ENCODE data around the gene HS2ST1.

HS2ST1 gene

DNA sequence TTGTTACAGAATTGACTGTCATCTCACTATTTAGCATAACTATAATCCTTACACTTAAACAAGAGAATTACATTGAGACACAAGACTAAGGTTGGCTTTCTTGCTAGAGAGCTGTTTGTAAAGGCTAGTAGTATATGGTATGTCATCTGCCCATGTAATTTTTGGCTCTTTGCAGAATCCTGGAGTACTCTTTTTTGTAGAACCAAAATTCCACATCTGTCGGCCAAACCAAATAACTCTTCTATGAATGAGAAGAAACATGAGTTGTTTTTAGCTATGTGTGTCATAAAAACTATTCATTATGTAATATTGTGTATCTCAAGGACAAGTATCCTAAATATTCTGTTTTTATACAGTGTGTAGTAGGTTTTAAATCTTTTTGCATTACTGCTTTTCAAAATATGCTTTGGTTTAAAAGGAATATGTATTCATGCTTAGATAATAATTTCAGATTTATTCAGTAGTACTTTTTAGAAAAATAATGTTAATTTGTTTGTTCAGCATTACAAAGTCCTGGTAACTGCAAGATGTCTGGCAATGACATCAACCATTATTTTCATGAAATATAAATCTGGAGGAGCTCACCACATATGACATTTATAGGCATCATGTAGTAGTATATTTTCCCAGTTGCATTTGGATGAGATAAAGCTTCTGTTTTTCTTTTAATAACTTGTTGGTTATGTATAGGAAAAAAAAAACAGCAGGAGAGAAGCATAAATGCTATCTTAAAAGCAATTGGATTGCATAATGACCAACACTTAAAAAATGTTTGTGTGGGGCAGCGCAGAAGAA, 159.8 kb downstream of the HS2ST1 start:
- no peak for DNase-seq

DNA sequence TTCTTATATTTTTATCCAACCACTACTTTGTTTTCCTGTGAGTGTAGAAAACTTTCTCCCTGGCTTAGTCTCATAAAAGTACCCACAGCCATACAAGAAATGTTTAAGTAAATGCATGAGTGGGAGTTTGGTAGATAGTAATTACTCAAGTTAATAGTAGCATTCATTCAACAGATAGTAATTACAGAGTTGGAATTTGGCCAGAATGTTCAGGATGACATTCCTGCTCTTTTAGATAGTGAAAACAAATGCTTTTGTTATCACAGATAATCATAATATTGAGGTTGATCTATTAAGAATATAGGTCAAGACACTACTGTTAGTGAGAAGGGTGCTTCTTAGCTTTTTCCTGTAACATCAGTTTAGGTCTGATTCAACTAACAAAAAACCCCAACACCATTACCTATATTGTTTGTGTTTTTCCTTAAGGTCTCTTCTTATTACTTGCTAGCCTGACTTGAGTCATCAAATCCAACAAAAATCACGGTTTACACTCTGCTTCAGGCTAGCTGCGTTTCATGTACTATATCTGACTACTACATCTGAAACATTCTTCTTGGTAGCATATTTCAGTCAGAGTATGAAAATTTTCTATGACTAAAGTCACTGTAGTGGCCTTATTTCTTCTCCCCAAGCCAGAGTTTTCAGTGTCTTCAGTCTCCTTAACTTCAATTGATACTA, 163.7 kb downstream of the HS2ST1 start:
- no peak for DNase-seq

DNA sequence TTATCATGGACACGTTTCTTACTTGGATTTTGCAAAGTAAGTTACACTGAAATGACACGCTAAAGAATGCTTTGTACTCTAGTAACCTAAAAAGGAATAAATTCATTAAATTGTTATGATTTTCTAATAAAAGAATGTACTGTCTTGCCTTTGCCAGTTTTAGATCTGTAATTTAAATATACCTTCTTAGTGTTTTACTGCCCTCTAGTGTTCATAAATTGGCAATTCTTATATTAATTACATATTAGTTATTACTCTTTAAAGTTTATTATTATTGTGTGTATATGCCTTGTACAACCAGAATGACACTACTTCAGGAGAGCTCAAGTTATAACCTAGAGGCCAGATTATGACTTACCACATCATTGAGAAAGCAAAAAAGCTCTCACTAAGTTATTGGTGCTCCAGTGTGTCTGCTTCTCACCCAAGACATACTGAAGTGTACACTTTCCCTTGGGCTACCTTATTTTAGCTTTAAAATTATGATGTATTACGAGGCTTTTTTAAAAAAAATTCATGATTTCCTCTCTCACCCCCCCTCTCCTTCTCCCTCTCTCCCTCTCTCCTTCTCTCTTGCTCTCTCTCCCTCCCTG, 169.9 kb downstream of the HS2ST1 start:
- peak; percentile 61 for DNase-seq

DNA sequence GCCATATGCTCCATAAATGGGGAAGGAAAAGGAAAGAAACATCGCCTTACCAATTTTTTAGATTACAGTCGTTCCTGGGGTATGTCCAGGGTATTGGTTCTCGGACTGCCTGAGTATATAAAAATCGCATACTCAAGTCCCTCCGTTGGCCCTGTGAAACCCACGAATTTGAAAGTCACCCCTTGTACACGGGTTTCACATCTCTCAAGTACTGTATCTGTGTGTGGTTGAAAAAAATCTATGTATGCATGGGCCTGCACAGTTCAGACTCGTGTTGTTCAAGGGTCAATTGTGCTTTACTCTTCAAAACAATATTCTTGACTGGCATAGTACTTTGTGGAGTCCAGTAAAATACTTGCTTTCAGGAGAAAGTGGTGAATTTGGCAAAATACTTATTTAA, 171.7 kb downstream of the HS2ST1 start:
- DNase-seq = no peak

DNA sequence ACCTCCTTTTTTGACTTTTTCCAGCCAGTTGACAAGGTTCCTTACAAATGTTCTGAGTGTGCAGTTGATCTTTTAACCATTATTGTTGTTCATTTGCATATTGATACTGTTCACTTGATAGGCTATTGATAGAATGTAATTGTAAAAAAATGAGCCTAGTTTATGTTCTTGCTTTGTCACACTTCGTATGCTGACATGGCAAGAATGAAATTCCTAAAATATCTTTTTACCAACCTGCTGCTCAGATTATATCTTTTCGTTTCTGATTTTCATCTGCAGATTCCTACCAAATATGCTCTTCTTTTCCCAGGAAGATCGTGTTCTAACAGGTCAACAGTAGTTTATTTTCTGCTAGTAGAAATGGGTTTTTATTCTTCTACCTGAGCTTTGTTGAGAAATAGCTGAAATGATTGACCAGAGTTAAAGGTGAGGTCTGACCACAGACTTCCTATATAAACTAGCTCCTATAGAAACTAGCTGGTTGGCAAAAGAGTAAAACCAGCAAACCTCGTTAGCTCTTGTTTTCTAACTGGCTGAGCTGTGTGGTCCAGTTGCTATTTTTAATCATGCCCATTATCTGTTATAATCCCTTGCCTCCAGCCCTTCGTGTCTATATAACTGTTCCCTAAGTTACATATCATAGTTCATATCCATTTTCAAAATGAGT, 174.8 kb downstream of the HS2ST1 start:
- no peak for DNase-seq

DNA sequence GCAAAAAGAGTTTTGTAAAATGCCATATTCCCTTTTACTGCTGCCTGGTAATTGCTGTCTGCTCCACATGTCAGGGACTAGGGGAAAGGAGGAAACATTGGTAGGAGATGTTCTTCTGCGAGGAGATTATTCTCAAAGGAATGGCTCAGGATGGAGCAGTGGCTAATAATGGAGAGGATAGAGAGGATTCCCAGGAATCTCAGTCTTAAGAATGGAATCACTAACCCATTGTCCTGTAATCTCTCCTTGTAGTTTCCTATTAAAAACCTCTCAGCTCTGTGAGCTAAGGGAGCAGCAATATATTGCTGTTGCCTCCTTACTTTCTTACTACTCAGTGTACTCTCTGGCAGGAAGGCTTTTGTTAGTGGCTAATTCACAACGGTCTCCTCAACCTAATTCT, 175.4 kb downstream of the HS2ST1 start:
- no peak for DNase-seq

DNA sequence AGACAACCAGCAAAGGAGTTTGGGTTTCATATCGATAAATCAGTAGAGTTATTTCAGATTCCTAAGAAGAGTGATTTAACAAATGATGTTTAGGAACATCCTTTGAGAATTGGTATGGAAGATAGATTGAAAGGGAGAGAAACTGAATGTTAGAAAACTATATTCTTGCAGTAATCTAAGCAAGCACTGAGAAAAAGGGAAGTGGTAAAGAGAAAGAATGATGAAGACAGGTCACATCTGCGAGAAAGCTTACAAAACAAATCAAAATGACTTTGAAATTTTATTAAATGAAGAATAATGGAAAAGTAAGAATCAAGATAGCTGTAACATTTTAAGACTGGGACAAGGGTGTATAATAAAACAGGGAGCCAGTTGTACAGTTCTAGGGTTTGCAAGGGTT, 177.0 kb downstream of the HS2ST1 start:
- no peak for DNase-seq

DNA sequence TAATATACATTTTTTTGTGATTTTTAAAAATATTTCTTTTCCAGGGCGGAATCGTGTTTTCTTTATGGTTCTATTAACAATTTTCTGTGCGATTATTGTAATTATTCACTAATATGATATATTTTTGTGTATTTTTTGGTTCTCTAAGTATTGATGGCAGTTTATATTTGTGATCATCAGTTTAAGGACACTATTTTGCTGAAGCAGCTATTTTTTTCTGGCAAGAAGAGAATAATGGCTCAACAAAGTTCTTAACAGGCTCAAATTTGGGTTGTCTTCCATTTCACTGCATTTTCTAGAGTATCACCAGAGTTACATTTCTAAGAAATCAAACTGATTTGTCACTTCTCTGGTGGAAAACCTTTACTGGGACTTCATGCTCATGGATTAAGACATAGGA, 178.4 kb downstream of the HS2ST1 start:
- no peak for DNase-seq

DNA sequence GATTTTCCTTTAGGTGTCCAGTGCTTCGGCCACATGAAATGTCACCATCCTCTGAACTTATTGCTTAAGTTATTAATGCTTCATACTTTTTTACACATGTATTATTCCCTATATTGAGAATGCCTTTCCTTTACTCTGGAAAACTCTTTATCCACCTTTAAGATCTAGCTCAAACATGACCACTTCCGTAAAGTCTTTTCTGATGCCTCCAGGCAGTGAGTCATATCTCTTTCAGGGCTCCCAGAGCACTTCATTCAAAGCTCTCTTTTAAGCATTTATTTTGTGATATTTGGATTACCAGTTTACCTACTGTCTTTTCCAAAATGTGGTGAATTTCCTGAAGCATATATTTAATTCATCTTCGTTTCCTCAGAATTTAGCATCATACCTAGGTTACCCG, 178.9 kb downstream of the HS2ST1 start:
- DNase-seq = no peak

DNA sequence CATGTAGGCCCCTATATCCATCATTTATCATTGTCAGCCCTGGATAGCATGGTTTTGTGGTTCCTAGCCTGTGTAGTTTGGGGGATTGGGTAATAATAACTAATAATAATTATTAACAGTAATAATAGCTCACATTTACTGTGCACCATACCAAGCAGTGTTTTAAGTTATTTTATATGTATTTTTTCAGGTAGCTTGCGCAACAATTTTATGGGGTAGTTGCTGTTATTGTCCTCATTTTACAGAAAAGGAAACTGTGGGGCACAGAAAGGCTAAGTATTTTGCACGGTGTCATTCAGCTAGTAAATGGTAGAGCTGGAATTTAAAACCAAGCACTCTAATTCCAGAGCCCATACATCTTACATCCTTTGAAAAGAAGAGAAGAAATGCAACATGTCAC, 179.8 kb downstream of the HS2ST1 start:
- no peak for DNase-seq

DNA sequence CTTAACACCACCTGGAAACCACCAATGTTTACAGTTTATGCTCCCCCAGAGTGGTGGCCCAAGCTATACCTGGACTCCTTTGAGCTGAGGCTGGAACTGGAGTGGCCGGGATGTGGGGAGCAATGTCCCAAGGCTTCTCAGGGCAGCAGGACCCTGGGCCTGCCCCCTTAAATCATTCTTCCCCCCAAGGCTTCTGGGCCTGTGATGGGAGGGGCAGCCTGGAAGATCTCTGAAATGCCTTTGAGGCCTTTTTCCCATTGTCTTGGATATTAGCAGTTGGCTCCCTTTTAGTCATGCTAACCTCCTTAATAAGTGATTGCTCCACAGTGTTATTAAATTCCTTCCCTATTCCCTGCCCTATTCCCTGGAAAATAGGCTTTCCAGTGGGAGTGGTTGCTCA, 185.8 kb downstream of the HS2ST1 start:
- no peak for DNase-seq

DNA sequence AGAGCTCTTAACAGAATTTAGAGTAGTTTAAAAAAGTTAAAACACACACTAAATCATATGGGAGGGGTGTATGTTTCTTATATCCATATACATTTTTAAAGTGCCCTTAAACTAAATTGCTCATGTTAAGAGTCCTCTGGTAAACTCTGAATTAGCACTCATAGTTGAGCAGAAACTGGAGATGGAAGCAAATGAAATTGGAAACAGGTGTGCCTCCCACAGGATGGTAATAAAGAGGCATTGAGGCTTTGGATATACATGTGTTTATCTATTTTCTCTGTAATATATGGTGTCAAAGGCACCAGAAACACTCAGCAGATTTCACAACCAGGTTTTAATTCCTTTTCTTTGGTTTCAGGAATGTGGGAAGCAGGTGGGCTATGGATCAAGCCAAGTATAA, 188.6 kb downstream of the HS2ST1 start:
- DNase-seq = no peak

DNA sequence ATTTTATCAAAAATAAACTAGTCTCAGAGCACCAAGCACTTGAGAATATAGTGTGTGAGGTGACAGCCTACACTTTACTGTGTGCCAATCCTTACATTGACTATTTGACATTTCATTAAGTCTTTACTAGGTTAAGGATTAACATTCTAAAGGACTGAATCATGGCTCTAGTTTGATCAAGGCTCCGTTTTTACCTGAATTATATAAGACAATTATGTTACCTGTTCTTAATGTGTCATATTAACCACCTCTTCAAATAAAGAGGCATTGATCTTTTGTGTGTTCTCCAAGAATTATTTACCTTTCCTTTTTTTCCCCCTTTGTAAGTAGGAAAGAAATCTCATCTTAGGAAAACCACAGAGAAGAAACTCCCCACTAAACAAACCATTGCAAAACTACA, 189.7 kb downstream of the HS2ST1 start:
- no peak for DNase-seq

DNA sequence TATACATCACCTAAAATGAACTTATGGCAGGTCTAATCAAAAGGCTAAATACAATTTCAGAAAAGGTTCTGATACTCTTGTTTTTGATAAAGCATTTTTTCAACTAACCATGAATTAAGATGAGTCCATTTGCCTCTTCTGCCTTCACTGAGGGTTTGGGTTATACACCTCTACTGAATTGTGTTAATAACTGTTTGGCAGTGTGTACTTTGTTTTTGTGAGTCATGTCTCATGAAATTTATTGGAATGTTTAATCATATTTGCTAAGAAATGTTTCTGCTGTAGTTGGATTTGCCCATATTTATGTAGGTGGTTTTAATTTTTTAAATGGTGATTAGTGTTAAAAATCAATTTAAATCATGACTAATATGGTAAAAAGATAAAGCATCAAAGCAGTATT, 190.5 kb downstream of the HS2ST1 start:
- no peak for DNase-seq

DNA sequence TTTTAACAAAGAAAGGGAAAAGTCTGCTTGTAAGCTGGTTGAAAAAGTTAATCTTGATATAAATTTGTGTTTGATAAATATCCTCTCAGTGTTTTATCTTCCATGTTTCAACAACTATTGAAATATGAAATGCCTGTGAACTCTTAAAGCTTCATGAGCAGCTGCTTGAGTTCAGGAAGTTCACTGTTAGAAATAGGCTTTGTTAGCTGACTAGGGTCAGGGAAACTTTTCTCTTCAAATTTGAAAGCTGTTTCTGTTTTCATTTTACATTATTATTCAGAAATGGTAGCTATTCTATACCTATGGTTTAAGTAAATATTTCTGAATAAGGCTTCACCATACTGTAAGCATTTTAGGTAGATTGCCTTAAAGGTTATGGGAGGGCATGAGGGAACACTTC, 191.7 kb downstream of the HS2ST1 start:
- no peak for DNase-seq

DNA sequence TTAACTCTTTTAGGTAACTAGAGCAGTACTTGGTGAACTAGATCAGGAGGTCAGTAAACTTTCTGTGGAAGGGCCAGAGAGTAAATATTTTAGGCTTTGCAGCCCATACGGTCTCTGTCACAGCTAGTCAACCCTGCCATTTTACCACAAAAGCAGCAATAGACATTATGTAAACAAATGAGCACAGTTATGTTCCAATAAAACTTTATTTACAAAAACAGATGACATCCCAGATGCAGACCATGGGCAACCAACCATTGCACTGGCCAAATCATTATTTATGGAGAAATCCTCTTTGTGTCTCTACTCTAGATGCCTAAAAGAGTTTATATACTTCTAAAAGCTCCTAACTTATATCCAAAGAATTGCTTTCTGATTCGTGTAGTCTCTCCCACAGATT, 192.4 kb downstream of the HS2ST1 start:
- no peak for DNase-seq

DNA sequence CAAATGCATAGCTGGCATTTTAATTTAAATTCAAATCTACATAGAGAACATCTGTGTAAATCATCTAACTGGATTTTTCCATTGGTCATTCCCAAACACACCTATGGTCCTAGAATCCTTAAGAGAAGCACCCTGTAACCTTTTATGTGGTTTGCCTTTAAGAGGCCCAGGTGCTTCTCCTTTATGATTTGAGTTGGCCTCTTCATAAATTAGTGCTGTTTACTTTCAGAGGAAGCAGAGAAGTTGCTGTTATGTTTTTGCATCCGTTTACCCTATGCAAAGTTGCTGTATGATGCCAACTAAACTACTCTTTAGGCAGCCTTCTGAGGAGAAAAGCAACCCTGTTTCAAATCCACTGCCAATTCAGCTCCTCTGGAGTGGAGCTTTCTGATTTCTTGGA, 193.8 kb downstream of the HS2ST1 start:
- DNase-seq = no peak

DNA sequence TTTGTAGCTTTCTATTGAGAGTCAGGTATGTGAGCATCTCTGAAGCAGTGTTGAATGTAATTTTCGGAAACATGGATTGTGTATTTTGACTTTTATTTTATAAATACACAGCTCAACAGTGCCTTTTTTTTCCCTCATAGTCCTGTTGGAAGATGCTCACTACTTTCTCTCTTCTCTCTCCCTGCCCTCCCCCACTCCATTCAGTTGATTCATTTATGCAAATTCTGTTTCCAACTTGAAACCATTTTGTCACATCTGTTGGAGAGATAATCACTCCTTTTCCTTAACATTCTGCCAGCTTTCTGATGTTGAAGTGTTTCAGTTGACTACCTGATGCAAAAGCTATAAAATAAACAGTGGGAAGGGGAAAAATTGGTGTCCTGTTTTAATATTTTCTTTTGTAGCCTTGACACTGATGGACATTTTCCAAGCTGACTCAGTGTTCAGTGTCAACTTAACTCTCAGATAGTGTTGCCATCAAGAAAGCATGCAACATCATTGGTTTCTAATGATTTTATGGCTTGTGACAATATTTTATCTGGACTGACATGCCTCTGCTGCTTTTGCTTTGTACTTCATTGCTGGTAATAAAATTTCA, 194.5 kb downstream of the HS2ST1 start:
- no peak for DNase-seq

DNA sequence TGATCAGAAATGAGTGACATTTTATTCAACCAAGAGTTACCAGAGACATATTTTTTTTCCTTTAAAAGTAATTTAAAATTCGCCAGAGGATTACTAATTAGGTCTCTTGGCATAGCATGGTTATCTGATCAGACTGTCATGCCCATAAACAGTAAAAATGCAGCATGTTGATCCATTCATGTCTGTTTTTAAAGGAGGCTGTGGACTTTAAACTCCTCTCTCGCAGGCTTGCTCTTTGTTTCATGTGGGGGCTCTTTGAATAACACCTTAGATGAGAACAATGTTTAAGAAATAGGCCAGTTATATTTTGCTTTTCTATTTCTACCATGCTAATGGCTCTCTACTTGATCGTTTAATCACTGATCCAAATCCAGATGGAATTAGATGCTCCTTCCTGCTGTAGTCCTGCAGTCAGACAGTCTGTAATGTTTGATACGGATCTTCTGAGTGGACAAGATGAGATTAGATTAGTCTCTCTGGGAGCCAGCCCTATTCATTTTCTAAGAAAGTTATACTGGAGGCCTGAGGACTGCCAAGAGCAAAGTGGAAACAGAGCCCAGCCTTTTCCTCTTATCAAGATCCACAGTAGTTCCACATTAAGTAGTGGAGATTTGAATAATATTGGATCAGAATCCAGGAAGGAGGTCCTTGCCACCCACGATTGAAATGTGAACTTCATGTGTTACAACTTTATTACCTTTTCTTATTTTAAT, 197.4 kb downstream of the HS2ST1 start:
- no peak for DNase-seq

DNA sequence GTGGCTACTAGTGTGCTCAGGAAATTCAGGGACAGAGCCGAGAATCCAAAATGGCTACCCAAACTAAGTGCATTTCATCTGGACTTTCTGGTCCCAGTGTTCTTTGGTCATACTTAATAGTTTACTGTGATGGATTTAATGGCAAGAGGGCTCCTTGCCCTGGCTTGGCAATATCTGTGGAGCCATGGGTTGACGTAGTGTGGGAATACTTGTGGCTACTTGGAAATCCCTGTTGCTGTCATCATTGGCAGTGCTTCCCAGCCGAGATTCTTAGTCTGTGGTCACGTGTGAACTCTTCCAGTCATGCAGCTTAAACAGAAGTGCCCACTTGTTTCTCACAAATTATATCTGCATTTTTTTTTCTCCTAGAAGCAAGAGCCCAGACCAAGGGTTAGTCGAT, 198.9 kb downstream of the HS2ST1 start:
- DNase-seq = no peak

DNA sequence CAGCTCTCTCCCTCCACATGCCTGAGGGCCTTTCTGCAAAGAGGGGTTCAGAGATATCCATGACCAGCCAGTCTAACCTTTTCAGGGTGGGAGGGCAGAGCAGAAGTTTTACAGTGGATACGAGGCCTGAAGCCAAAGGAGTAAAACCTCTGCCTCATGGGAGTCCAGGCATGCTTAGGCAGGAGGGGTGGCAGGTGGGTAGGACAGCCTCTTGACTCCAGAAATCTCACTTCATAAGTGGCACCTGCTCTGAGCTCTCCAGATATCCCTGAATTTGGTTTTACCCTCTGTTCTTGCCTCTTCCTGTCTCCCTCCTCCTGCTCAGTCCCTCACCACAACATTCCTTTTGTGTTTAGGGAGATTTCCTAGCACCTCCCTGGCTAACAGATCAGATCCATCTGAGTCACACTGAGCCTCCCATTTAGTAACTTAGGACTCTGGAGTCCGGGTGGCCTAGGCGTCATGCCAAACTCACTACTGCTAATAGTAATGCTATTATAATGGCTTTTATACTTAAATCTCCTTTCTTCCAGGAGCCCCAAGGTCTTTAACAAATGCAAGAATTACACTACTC, 201.0 kb downstream of the HS2ST1 start:
- DNase-seq = no peak

DNA sequence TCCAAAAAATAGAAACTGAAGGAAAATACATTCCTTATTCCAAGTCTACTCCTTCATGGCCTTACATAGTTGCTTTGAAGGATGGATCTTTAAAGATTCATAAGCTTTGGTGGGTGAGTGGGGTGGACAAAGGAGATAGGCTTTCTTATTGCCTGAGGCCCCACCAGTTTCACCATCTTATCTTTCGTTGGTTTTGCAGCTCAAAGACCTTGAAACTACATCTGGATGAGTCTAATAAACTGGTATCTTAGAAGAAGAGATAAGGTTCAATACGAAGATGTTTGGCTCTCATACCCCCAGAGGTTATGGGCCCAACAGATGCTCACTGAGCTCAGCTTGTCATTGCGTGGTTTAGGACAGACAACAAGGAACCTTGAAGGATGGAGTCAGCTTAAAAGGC, 201.5 kb downstream of the HS2ST1 start:
- DNase-seq = no peak

Data from NCI-H446 treated with DMSO at 0.1 percent for 48 hours (cell line).